Mesenteric fat pad (tissue), 1 donor: ENCODE measurements around the gene HTR6. TPM values are rescaled to one million over a fixed set of nuclear protein-coding genes. Genes with fewer than 3 reads are reported as not detected.

Experiments
- DNase-seq: peaks from one replicate; pipeline ENCODE4 v3.0.0-alpha.2; 2020; ENCODE audit warnings: low spot score
- total RNA-seq: library from RNA; stranded (reverse); fragmentation: NEBNext Ultra II Directional; extraction: Animal tissue kit (Norgen Biotek cat#: 25700); gene quantifications from one replicate; pipeline ENCODE4 v1.2.1, GENCODE V29; 2021
- donor health status: DM: yes; HTN: yes; CAD: no.

HTR6 gene
- total RNA-seq, 1 donor from 2014 or later: not detected

DNA sequence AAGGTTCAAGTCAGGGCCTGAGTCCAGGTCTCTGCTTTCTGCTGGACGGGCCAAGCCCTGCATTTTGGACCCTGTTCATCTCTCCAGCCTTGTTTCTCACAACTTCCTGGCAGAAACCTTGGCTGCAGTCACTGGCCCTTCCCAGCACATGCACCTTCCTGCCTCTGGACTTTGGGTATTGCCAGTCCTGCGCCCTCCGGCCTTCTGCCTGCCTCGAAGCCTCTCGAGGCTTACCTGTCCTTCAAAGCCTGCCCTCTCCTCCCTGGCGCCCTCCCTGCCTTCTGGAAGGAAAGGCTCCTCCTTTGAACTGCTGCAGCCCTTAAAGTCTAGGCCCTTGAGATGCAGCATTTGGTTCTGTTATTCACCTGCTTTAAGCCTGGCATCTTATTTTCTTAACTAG is 52.8 kb downstream of the HTR6 start:
- DNase-seq: no peak

DNA sequence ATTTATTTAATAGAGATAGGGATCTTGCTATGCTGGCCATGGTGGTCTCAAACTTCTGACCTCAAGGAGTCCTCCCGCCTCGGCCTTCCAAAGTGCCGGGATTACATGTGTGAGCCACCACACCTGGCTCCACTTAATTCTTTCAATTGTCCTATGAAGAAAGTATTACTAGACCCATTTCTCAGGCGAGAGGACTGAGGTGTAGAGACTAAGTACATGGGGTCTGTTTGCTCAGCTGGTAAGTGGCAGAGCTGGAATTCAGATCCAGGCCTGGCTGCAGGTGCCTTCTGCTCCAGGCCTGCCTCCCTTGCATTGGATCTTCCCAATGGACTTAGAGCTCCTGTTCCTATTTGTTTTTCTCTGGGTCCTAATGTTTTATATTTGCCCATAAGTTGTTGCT is 55.5 kb downstream of the HTR6 start:
- DNase-seq: no peak

DNA sequence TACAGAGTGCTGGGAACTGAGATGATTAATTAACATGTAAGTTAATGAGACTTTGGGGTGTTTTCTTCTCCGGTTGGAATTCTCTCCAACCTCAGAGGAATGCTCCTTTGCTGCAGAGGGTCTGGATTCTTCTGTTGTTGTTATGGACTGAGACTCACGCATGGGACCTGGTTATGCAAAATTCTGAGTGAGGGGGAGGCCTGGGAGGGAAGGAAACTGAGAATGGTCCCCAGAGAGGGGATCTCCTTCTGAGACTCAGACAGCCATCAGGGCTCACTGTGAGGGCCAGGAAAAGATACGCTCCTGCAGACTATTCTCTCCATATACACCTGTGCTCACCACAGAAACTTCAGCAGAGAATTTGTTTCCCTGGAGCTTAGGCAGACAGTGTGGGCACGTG is 56.3 kb downstream of the HTR6 start:
- DNase-seq: no peak

- DNase-seq: no peak
These were observed 59.2 kb downstream of the HTR6 start for GRCh38 chr1:19723874-19724273.

GRCh38 chr1:19725606-19726005 is 60.9 kb downstream of the HTR6 start:
- DNase-seq: no peak

- no peak for DNase-seq
These were observed 63.9 kb downstream of the HTR6 start for GRCh38 chr1:19728413-19729145.

DNA sequence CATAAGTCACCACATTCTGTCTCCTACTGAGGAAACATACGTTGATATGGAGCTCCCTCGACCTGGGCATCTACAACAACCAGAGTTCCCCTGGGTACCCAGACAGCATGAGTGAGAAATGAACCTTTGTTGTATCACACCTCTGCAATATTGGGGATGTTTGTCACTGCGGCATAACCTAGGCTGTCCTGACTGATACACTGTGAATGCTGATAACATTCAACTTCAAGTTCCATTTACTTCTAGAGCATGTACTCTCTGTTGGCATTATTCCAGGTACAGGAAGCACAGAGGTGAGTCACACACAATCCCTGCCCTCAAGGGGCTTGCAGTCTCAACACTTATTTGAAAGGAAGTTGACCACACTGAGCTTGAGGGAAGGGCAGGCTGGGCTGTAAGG is 65.6 kb downstream of the HTR6 start:
- no peak for DNase-seq

Other genes starting within 250 kb of the HTR6 start
- 260 TPM for gene CAPZB, start 179.3 kb upstream of the HTR6 start, total RNA-seq
- 126 TPM for gene NBL1, start 20.6 kb upstream of the HTR6 start, total RNA-seq
- 13.6 TPM for gene TMCO4, start 135.0 kb downstream of the HTR6 start, total RNA-seq
- gene RNF186, start 150.4 kb downstream of the HTR6 start, total RNA-seq: not detected
- 8.3 TPM for gene OTUD3, start 217.5 kb downstream of the HTR6 start, total RNA-seq